ENCODE data around the gene SLC6A11. TPM values are rescaled to one million over a fixed set of nuclear protein-coding genes. Genes with fewer than 3 reads are reported as not detected.

SLC6A11 gene
- total and polyA plus RNA-seq, 2 donors (not counting 3 experiments of a cell fraction or from before 2014, with no cell fraction given) = not detected

- no peak for FAIRE-seq
- POLR2A ChIA-PET = no interaction called here
- DNase-seq (ENCODE audit: low read depth, low spot score) = no peak
- CTCF ChIA-PET = no interaction called here
- no peak overlapping the region for H3K4me2 ChIP-seq (ENCODE audit: insufficient read depth, low read length)
- H3K79me2 ChIP-seq (ENCODE audit: control insufficient read depth, insufficient read depth, low read length) = no peaks in the 10 kb centered on the region
- intact Hi-C loops (cut with micrococcal nuclease) = no loop called here
- no peaks in the 10 kb centered on the region for H4K20me1 ChIP-seq (replicated peaks; ENCODE audit: control insufficient read depth, extremely low read depth, insufficient read depth, low read length)
- H3K4me1 ChIP-seq (ENCODE audit: control insufficient read depth, extremely low read depth, insufficient read depth, low read length) = no peaks in the 10 kb centered on the region
- no peaks in the 10 kb centered on the region for H3K36me3 ChIP-seq (ENCODE audit: control insufficient read depth in 2 of 2, extremely low read depth in 1 of 2, insufficient read depth in 2 of 2, low read length in 2 of 2)
- TF ChIP-seq POLR2A (IDR thresholded peaks at IDR 0.05; ENCODE audit: low read depth, low read length) (no peak), GATA2 (IDR thresholded peaks at IDR 0.05; ENCODE audit: insufficient read depth, insufficient read length, low read depth, low read length) (no peak), FOS (IDR thresholded peaks at IDR 0.05; ENCODE audit: borderline replicate concordance, insufficient read depth, low read length) (no peak), CTCF (IDR thresholded peaks at IDR 0.05; ENCODE audit: extremely low read depth in 1 of 2, insufficient read depth in 1 of 2, low read depth in 1 of 2, low read length in 2 of 2) (no peak), MYC (IDR thresholded peaks at IDR 0.05; ENCODE audit: low read depth, low read length) (no peak), MAX (IDR thresholded peaks at IDR 0.05; ENCODE audit: insufficient read depth, insufficient read length) (no peak)
- H3K9me3 ChIP-seq (replicated peaks; ENCODE audit: control insufficient read depth, insufficient read depth, low read length) = no peaks in the 10 kb centered on the region
- dilution Hi-C loops (cut with MboI; ENCODE audit: extremely low pct_ligation_motif_present, low sequenced_read_pairs) = no loop called here
- H3K4me3 ChIP-seq (replicated peaks in 1 of 3; ENCODE audit: insufficient read depth in 1 of 3, low read depth in 1 of 3, low read length in 3 of 3) = no peak overlapping the region
- no TSS peak for BruUV-seq (replicated peaks)
- no peaks in the 10 kb centered on the region for H3K27me3 ChIP-seq (ENCODE audit: control insufficient read depth in 2 of 2, insufficient read depth in 2 of 2, low read length in 2 of 2)
- no peak overlapping the region for H3K9ac ChIP-seq (replicated peaks; ENCODE audit: extremely low read depth, insufficient read depth, low read length)
- H3K27ac ChIP-seq (ENCODE audit: insufficient read depth, low read depth, low read length) = no peak overlapping the region
- H2AFZ ChIP-seq (ENCODE audit: low read depth, low read length) = no peak overlapping the region
- no peaks in the 10 kb centered on the region for H3K9me1 ChIP-seq (replicated peaks; ENCODE audit: control insufficient read depth, extremely low read depth, insufficient read depth, low read length)
Measured at GRCh38 chr3:10852066-10852808, 36.2 kb downstream of the SLC6A11 start.
